ENCODE data around the gene ME3. TPM values are rescaled to one million over a fixed set of nuclear protein-coding genes. Genes with fewer than 3 reads are reported as not detected.

The ME3 gene
- total RNA-seq, 1 experiment from 2014 or later: 14.2 TPM

DNA sequence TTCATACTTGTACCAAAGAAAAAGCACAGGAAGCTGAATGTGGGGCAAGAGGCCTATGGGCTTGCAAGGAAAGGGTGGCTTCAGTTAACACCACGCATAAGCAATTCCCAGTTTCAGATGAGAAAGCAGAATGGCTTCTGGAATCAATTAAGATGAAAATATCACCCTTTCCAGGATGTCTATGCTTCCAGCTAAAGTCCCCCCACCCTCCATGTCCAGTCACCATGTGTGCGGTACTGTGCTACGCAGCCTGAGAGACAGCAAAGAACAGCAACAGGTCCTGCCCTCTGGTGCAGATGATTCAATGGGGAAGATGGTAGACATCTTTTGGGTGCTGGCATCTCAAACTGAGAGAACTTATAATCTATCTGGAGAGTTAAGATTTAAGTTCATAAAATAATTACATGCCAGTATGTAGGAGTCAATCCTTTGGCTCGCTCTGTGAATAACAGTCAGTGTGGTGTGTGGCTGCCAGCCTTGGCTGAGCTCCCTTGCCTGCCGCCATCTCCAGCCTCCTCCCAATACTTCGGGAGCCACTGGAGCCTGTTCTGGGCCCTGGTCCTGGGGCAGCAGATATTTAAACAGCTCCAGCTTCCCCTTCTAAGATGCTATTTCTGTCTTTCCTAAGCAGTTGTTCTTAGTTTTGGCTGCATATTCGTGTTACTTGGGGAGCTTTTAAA lies 44.5 kb downstream of the ME3 start:
- peaks cover 10% of the 10 kb centered on the region for H3K4me1 Mint-ChIP-seq (ENCODE audit: low read depth, unreplicated experiment)
- no TSS peak for BruUV-seq (replicated peaks)
- H3K36me3 Mint-ChIP-seq (ENCODE audit: insufficient read depth, unreplicated experiment): no peaks in the 10 kb centered on the region
- CTCF ChIA-PET: no interaction called here
- no peaks in the 10 kb centered on the region for H3K27me3 Mint-ChIP-seq (ENCODE audit: unreplicated experiment)
- intact Hi-C loops (cut with micrococcal nuclease; ENCODE audit: unreplicated experiment): no loop called here
- TF ChIP-seq, protein P1, sequence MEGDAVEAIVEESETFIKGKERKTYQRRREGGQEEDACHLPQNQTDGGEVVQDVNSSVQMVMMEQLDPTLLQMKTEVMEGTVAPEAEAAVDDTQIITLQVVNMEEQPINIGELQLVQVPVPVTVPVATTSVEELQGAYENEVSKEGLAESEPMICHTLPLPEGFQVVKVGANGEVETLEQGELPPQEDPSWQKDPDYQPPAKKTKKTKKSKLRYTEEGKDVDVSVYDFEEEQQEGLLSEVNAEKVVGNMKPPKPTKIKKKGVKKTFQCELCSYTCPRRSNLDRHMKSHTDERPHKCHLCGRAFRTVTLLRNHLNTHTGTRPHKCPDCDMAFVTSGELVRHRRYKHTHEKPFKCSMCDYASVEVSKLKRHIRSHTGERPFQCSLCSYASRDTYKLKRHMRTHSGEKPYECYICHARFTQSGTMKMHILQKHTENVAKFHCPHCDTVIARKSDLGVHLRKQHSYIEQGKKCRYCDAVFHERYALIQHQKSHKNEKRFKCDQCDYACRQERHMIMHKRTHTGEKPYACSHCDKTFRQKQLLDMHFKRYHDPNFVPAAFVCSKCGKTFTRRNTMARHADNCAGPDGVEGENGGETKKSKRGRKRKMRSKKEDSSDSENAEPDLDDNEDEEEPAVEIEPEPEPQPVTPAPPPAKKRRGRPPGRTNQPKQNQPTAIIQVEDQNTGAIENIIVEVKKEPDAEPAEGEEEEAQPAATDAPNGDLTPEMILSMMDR (IDR thresholded peaks at IDR 0.05; ENCODE audit: unreplicated experiment): no peak
- no peak overlapping the region for H3K4me3 Mint-ChIP-seq (ENCODE audit: low read depth, unreplicated experiment)
- no peak overlapping the region for H3K27ac Mint-ChIP-seq (ENCODE audit: unreplicated experiment)
- DNase-seq: no peak
- H3K9me3 Mint-ChIP-seq (ENCODE audit: low read depth, unreplicated experiment): no peaks in the 10 kb centered on the region

DNA sequence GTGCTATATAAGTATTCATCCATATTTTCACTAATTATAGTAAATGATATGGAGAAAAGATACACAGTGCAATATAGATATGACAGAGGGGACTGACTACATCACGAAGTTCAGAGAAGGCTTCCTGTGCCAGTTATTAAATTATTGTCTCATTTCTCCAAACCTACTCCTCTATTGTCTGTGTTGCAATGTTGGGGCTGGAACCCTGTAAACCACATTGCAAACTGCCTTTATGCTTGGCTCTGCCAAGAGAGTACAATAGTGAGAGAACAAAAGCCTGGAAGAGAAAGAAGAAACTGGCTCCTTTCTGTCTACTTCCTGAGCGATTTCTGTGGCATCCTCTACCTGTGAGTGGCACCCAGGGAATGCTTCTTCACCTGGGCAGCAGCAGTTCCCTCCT lies 46.4 kb downstream of the ME3 start:
- H3K4me3 Mint-ChIP-seq (ENCODE audit: low read depth, unreplicated experiment): no peak overlapping the region
- no peaks in the 10 kb centered on the region for H3K27me3 Mint-ChIP-seq (ENCODE audit: unreplicated experiment)
- H3K27ac Mint-ChIP-seq (ENCODE audit: unreplicated experiment): no peak overlapping the region
- no TSS peak for BruUV-seq (replicated peaks)
- no peak for DNase-seq
- no peaks in the 10 kb centered on the region for H3K36me3 Mint-ChIP-seq (ENCODE audit: insufficient read depth, unreplicated experiment)
- CTCF ChIA-PET: no interaction called here
- intact Hi-C loops (cut with micrococcal nuclease; ENCODE audit: unreplicated experiment): no loop called here
- no peaks in the 10 kb centered on the region for H3K4me1 Mint-ChIP-seq (ENCODE audit: low read depth, unreplicated experiment)
- TF ChIP-seq, protein P1 (IDR thresholded peaks at IDR 0.05; ENCODE audit: unreplicated experiment): no peak
- H3K9me3 Mint-ChIP-seq (ENCODE audit: low read depth, unreplicated experiment): no peaks in the 10 kb centered on the region

- H3K27me3 Mint-ChIP-seq (ENCODE audit: unreplicated experiment): no peaks in the 10 kb centered on the region
- BruUV-seq (replicated peaks): no TSS peak
- CTCF ChIA-PET: no interaction called here
- H3K4me3 Mint-ChIP-seq (ENCODE audit: low read depth, unreplicated experiment): no peak overlapping the region
- no peak for DNase-seq
- no peaks in the 10 kb centered on the region for H3K9me3 Mint-ChIP-seq (ENCODE audit: low read depth, unreplicated experiment)
- H3K4me1 Mint-ChIP-seq (ENCODE audit: low read depth, unreplicated experiment): no peaks in the 10 kb centered on the region
- H3K36me3 Mint-ChIP-seq (ENCODE audit: insufficient read depth, unreplicated experiment): no peaks in the 10 kb centered on the region
- no peak overlapping the region for H3K27ac Mint-ChIP-seq (ENCODE audit: unreplicated experiment)
- intact Hi-C loops (cut with micrococcal nuclease; ENCODE audit: unreplicated experiment): no loop called here
- TF ChIP-seq, protein P1 (IDR thresholded peaks at IDR 0.05; ENCODE audit: unreplicated experiment): no peak
These were observed 46.9 kb downstream of the ME3 start for GRCh38 chr11:86625544-86625943.

DNA sequence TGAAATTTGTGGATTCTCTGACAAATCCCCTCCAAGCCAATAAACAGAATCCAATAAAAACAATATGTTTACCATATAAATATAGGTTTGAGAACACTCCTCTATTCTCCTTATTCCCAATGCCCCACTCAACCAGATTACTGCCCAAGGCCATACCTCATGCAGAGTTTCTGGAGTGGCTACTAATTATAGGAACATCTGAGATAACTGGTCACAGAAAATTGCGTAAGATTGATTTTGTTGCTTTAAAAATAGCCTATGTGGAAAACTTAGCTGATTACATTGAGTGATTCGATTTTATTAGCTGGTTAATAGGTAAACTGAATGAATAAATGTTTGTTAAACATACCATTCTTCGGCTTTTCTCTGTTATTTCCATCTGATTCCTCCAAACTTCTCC lies 48.0 kb downstream of the ME3 start:
- Mint-ChIP-seq H3K9me3 (ENCODE audit: low read depth, unreplicated experiment) (no peaks in the 10 kb centered on the region), H3K4me1 (ENCODE audit: low read depth, unreplicated experiment) (no peaks in the 10 kb centered on the region), H3K4me3 (ENCODE audit: low read depth, unreplicated experiment) (no peak overlapping the region), H3K36me3 (ENCODE audit: insufficient read depth, unreplicated experiment) (no peaks in the 10 kb centered on the region), H3K27ac (ENCODE audit: unreplicated experiment) (no peak overlapping the region), H3K27me3 (ENCODE audit: unreplicated experiment) (no peaks in the 10 kb centered on the region)
- CTCF ChIA-PET: no interaction called here
- intact Hi-C loops (cut with micrococcal nuclease; ENCODE audit: unreplicated experiment): no loop called here
- no TSS peak for BruUV-seq (replicated peaks)
- TF ChIP-seq, protein P1 (IDR thresholded peaks at IDR 0.05; ENCODE audit: unreplicated experiment): no peak
- DNase-seq: no peak
